DLD1 (cell line): ENCODE data around the gene TRERF1.
"Not testable (repeated sequence)": the region's sequence is repeated elsewhere in the genome, so short reads cannot be mapped to it uniquely, and the experiment has no call there.

Source experiments
- in situ Hi-C: cut with HindIII; loops from 2 replicates; pipeline ENCODE4 v1.10.0; 2017; ENCODE audit warnings: low sequenced_read_pairs

TRERF1 gene

GRCh38 chr6:42230345-42231321 is 221.1 kb downstream of the TRERF1 start:
- in situ Hi-C loops: no loop called here

GRCh38 chr6:42229506-42230119 is 222.1 kb downstream of the TRERF1 start:
- in situ Hi-C loops: no loop called here

- in situ Hi-C loops: no loop called here
These were observed 223.4 kb downstream of the TRERF1 start for GRCh38 chr6:42228305-42228704.

- in situ Hi-C loops: no loop called here
These were observed 224.4 kb downstream of the TRERF1 start for GRCh38 chr6:42227173-42227850.

GRCh38 chr6:42226645-42227143 is 225.0 kb downstream of the TRERF1 start:
- in situ Hi-C loops: no loop called here

- in situ Hi-C loops: no loop called here
These were observed 225.5 kb downstream of the TRERF1 start for GRCh38 chr6:42226161-42226611.

- in situ Hi-C loops: no loop called here
These were observed 226.3 kb downstream of the TRERF1 start for GRCh38 chr6:42225419-42225818.

GRCh38 chr6:42225029-42225339 is 226.7 kb downstream of the TRERF1 start:
- in situ Hi-C loops: no loop called here

- in situ Hi-C loops: no loop called here
These were observed 227.3 kb downstream of the TRERF1 start for GRCh38 chr6:42224222-42225028.

GRCh38 chr6:42222448-42222847 is 229.3 kb downstream of the TRERF1 start:
- in situ Hi-C loops: no loop called here

- in situ Hi-C loops: no loop called here
These were observed 230.2 kb downstream of the TRERF1 start for GRCh38 chr6:42221546-42221945.

GRCh38 chr6:42220807-42221206 is 230.9 kb downstream of the TRERF1 start:
- in situ Hi-C loops: no loop called here

- in situ Hi-C loops: no loop called here
These were observed 234.0 kb downstream of the TRERF1 start, which contains the start of gene MRPS10 for GRCh38 chr6:42217519-42218367. TSS of gene MRPS10 (minus strand) at chr6:42217861. CDS start at chr6:42217849, 12 bp downstream.

GRCh38 chr6:42217157-42217518 is 234.6 kb downstream of the TRERF1 start:
- in situ Hi-C loops: no loop called here

GRCh38 chr6:42216495-42216894 is 235.2 kb downstream of the TRERF1 start:
- in situ Hi-C loops: not testable (repeated sequence)

- in situ Hi-C loops: no loop called here
These were observed 239.3 kb downstream of the TRERF1 start for GRCh38 chr6:42212442-42212841.

GRCh38 chr6:42211726-42212125 is 240.0 kb downstream of the TRERF1 start:
- in situ Hi-C loops: no loop called here

GRCh38 chr6:42210551-42210950 is 241.2 kb downstream of the TRERF1 start:
- in situ Hi-C loops: no loop called here

GRCh38 chr6:42207559-42207958 is 244.2 kb downstream of the TRERF1 start:
- in situ Hi-C loops: not testable (repeated sequence)
